HuH-7.5 (cell line): ENCODE measurements around the gene DLGAP4.
"Not testable (repeated sequence)": the region's sequence is repeated elsewhere in the genome, so short reads cannot be mapped to it uniquely, and the experiment has no call there.

ENCODE experiments used
- DNase-seq: peaks from one replicate; pipeline ENCODE4 v3.0.0; 2011; ENCODE audit warnings: low spot score

Gene DLGAP4

GRCh38 chr20:36355469-36356171 lies 49.5 kb downstream of the DLGAP4 start:
- DNase-seq: no peak

GRCh38 chr20:36359668-36360406 lies 53.7 kb downstream of the DLGAP4 start:
- DNase-seq: no peak

- DNase-seq: no peak
These were observed 54.3 kb downstream of the DLGAP4 start for GRCh38 chr20:36360429-36360828.

- DNase-seq: no peak
These were observed 55.3 kb downstream of the DLGAP4 start for GRCh38 chr20:36361406-36361805.

- no peak for DNase-seq
These were observed 56.1 kb downstream of the DLGAP4 start for GRCh38 chr20:36362261-36362660.

- no peak for DNase-seq
These were observed 57.0 kb downstream of the DLGAP4 start for GRCh38 chr20:36362978-36363713.

GRCh38 chr20:36364506-36364905 lies 58.4 kb downstream of the DLGAP4 start:
- no peak for DNase-seq

- no peak for DNase-seq
These were observed 60.7 kb downstream of the DLGAP4 start for GRCh38 chr20:36366623-36367369.

- DNase-seq: no peak
These were observed 61.2 kb downstream of the DLGAP4 start for GRCh38 chr20:36367370-36367745.

- DNase-seq: no peak
These were observed 62.0 kb downstream of the DLGAP4 start for GRCh38 chr20:36367907-36368799.

GRCh38 chr20:36368869-36369268 lies 62.7 kb downstream of the DLGAP4 start:
- DNase-seq: no peak

GRCh38 chr20:36369739-36370138 lies 63.6 kb downstream of the DLGAP4 start:
- DNase-seq: no peak

GRCh38 chr20:36370991-36371790 lies 65.1 kb downstream of the DLGAP4 start:
- DNase-seq: no peak

- DNase-seq: no peak
These were observed 66.5 kb downstream of the DLGAP4 start for GRCh38 chr20:36372666-36373065.

- DNase-seq: no peak
These were observed 67.0 kb downstream of the DLGAP4 start for GRCh38 chr20:36373089-36373488.

GRCh38 chr20:36374995-36375394 lies 68.9 kb downstream of the DLGAP4 start:
- no peak for DNase-seq

- no peak for DNase-seq
These were observed 71.5 kb downstream of the DLGAP4 start for GRCh38 chr20:36377348-36378326.

- DNase-seq: no peak
These were observed 72.5 kb downstream of the DLGAP4 start for GRCh38 chr20:36378686-36379085.

GRCh38 chr20:36379914-36380313 lies 73.8 kb downstream of the DLGAP4 start:
- DNase-seq: not testable (repeated sequence)
